Urothelium cell line (cell line): ENCODE results near the gene TJP1.
"Not testable (repeated sequence)": the region's sequence is repeated elsewhere in the genome, so short reads cannot be mapped to it uniquely, and the experiment has no call there.

ENCODE experiments used
- DNase-seq: peaks from one replicate; pipeline ENCODE4 v3.0.0; 2011; ENCODE audit warnings: low spot score, mixed read lengths
- FAIRE-seq: peaks from 2 replicates; lab custom pipeline; 2011; peaks lifted over from hg19 to GRCh38; lab: Jason Lieb, UNC

Gene TJP1

GRCh38 chr15:29712149-29712885 is 110.0 kb downstream of the TJP1 start:
- no peak for FAIRE-seq
- DNase-seq, result no peak

- FAIRE-seq (no peak), DNase-seq (no peak)
Observed at GRCh38 chr15:29711531-29711930, 110.7 kb downstream of the TJP1 start.

- FAIRE-seq (no peak), DNase-seq (no peak)
Observed at GRCh38 chr15:29708519-29708918, 113.7 kb downstream of the TJP1 start.

- no peak for FAIRE-seq
- DNase-seq, result no peak
Observed at GRCh38 chr15:29704950-29705597, 117.2 kb downstream of the TJP1 start.

- FAIRE-seq, result no peak
- no peak for DNase-seq
Observed at GRCh38 chr15:29701151-29701550, 121.1 kb downstream of the TJP1 start.

- DNase-seq (no peak), FAIRE-seq (no peak)
Observed at GRCh38 chr15:29700296-29700695, 122.0 kb downstream of the TJP1 start.

- FAIRE-seq, result no peak
- no peak for DNase-seq
Observed at GRCh38 chr15:29699791-29700190, 122.5 kb downstream of the TJP1 start.

GRCh38 chr15:29698030-29698701 is 124.1 kb downstream of the TJP1 start:
- DNase-seq (peak; percentile 62), FAIRE-seq (peak; percentile 5)

GRCh38 chr15:29696950-29697738 is 125.1 kb downstream of the TJP1 start:
- no peak for FAIRE-seq

GRCh38 chr15:29696506-29696905 is 125.8 kb downstream of the TJP1 start:
- FAIRE-seq, DNase-seq: not testable (repeated sequence)

More at GRCh38 chr15:29696950-29697738, 125.1 kb downstream of the TJP1 start:
- DNase-seq, result no peak

- FAIRE-seq, result no peak
- no peak for DNase-seq
Observed at GRCh38 chr15:29695489-29696167, 126.6 kb downstream of the TJP1 start.

- DNase-seq, result no peak
- no peak for FAIRE-seq
Observed at GRCh38 chr15:29693225-29693624, 129.0 kb downstream of the TJP1 start.

GRCh38 chr15:29692527-29692926 is 129.7 kb downstream of the TJP1 start:
- DNase-seq (no peak), FAIRE-seq (no peak)

GRCh38 chr15:29690765-29691475 is 131.3 kb downstream of the TJP1 start:
- no peak for DNase-seq
- FAIRE-seq, result no peak

GRCh38 chr15:29689287-29689986 is 132.8 kb downstream of the TJP1 start:
- DNase-seq (no peak), FAIRE-seq (no peak)

GRCh38 chr15:29688506-29689286 is 133.6 kb downstream of the TJP1 start:
- FAIRE-seq (no peak), DNase-seq (no peak)

GRCh38 chr15:29687939-29688505 is 134.2 kb downstream of the TJP1 start:
- DNase-seq (no peak), FAIRE-seq (no peak)

GRCh38 chr15:29687204-29687815 is 135.0 kb downstream of the TJP1 start:
- no peak for FAIRE-seq

More at GRCh38 chr15:29687204-29687815, 135.0 kb downstream of the TJP1 start:
- DNase-seq, result no peak
